A549 (cell line): ENCODE results near the gene F8A1. TPM values are rescaled to one million over a fixed set of nuclear protein-coding genes. Genes with fewer than 3 reads are reported as not detected.
"Not testable (repeated sequence)": the region's sequence is repeated elsewhere in the genome, so short reads cannot be mapped to it uniquely, and the experiment has no call there.

Experiments
- ATAC-seq, 2 experiments: fragments of 200-7000 bp in 1 of 2; fragments of >200 bp in 1 of 2; cut with Nextera tagmentation in 1 of 2; cut with Tn5 transposase in 1 of 2; 3 replicates each; pipeline versions ENCODE4 v1.8.0 to v1.9.1; 2018 to 2020; ENCODE audit warnings: mild to moderate bottlenecking in 1 of 2, moderate library complexity in 1 of 2
- CTCF ChIA-PET: fragments of 300-600 bp; sonication (Branson Sonifier 250); formaldehyde crosslinking; extraction: SDS; loops from one replicate; lab custom pipeline; 2021; ENCODE audit warnings: antibody characterized with exemption, inconsistent platforms; lab: Yijun Ruan, JAX
- POLR2A ChIA-PET: fragments of 350-600 bp; formaldehyde crosslinking; extraction: SDS; loops from one replicate; lab custom pipeline; 2021; ENCODE audit warnings: antibody characterized with exemption, inconsistent platforms; lab: Yijun Ruan, JAX
- DNase-seq, 2 experiments: peaks; one replicate each; pipeline versions ENCODE4 v3.0.0 to v3.0.0-alpha.2; 2011 to 2016; ENCODE audit warnings: low read depth in 1 of 2, low spot score in 1 of 2
- FAIRE-seq: peaks from 2 replicates; lab custom pipeline; 2011; peaks lifted over from hg19 to GRCh38; lab: Jason Lieb, UNC
- H3K27ac ChIP-seq, 2 experiments: fragments of >200 bp; sonication (Bioruptor Twin); formaldehyde crosslinking; 3 replicates each; pipeline ENCODE4 v1.5.1; 2016 to 2017
- H3K4me1 ChIP-seq: fragments of >200 bp; sonication (Bioruptor Twin); formaldehyde crosslinking; 3 replicates; pipeline ENCODE4 v1.6.1; 2016
- H3K4me2 ChIP-seq: fragments of >200 bp; sonication (Bioruptor Twin); formaldehyde crosslinking; 3 replicates; pipeline ENCODE4 v1.6.1; 2016
- H3K4me3 ChIP-seq: fragments of >200 bp; sonication (Bioruptor Twin); formaldehyde crosslinking; 3 replicates; pipeline ENCODE4 v1.5.1; 2016
- H3K9me3 ChIP-seq: fragments of >200 bp; sonication (Bioruptor Twin); formaldehyde crosslinking; 3 replicates; pipeline ENCODE4 v1.6.1; 2016
- ATOH8 ChIP-seq: fragments of 250-450 bp; sonication (Bioruptor Pico); IDR thresholded peaks from 2 replicates; pipeline ENCODE4 v1.5.0; 2020; ENCODE audit warnings: low read depth, mild to moderate bottlenecking, moderate library complexity
- BCL3 ChIP-seq: fragments of >200 bp; sonication (Bioruptor Twin); formaldehyde crosslinking; IDR thresholded peaks from 3 replicates; pipeline ENCODE4 v1.6.1; 2016
- BHLHE40 ChIP-seq: IDR thresholded peaks from 2 replicates; pipeline ENCODE4 v1.6.1; 2012; ENCODE audit warnings: low read depth, low read length, inconsistent platforms
- CHD2 ChIP-seq: fragments of 150-350 bp; IDR thresholded peaks from 2 replicates; pipeline ENCODE4 v1.6.1; 2014; ENCODE audit warnings: low read length; ENCODE audit not compliant: partially characterized antibody
- CHD4 ChIP-seq: fragments of 200-600 bp; sonication (generic); IDR thresholded peaks from 2 replicates; pipeline ENCODE4 v1.6.1; 2016; ENCODE audit warnings: antibody characterized with exemption, mild to moderate bottlenecking, borderline replicate concordance
- EHMT2 ChIP-seq: fragments of 200-600 bp; sonication (generic); IDR thresholded peaks from 2 replicates; pipeline ENCODE4 v1.6.1; 2016; ENCODE audit warnings: antibody characterized with exemption, low read depth, mild to moderate bottlenecking, moderate library complexity
- EP300 ChIP-seq, 2 experiments: fragments of >200 bp; sonication (Bioruptor Twin); formaldehyde crosslinking; IDR thresholded peaks; 2 replicates in 1 of 2; 3 replicates in 1 of 2; pipeline ENCODE4 v1.6.1; 2016 to 2017
- FOSB ChIP-seq: fragments of 250-450 bp; sonication (Bioruptor Pico); IDR thresholded peaks from 2 replicates; pipeline ENCODE4 v1.5.0; 2020; ENCODE audit warnings: mild to moderate bottlenecking, moderate library complexity
- FOXS1 ChIP-seq: fragments of 250-450 bp; sonication (Bioruptor Pico); IDR thresholded peaks from 2 replicates; pipeline ENCODE4 v1.5.0; 2020; ENCODE audit warnings: mild to moderate bottlenecking, moderate library complexity
- GATA3 ChIP-seq: IDR thresholded peaks from 2 replicates; pipeline ENCODE4 v1.6.1; 2012; ENCODE audit warnings: borderline replicate concordance
- NFE2L2 ChIP-seq: fragments of 150-350 bp; conservative IDR thresholded peaks from 2 replicates; pipeline ENCODE4 v1.6.1; 2014; ENCODE audit warnings: low read length
- NR3C1 ChIP-seq: fragments of >200 bp; sonication (Bioruptor Twin); formaldehyde crosslinking; IDR thresholded peaks from 3 replicates; pipeline ENCODE4 v1.6.1; 2017
- PHF8 ChIP-seq: fragments of 200-600 bp; sonication (generic); IDR thresholded peaks from 2 replicates; pipeline ENCODE4 v1.6.1; 2016; ENCODE audit warnings: low read depth, mild to moderate bottlenecking, antibody characterized with exemption, moderate library complexity, borderline replicate concordance
- RAD21 ChIP-seq, 2 experiments: fragments of >200 bp in 1 of 2; sonication (Bioruptor Twin) in 1 of 2; formaldehyde crosslinking in 1 of 2; IDR thresholded peaks in 1 of 2; conservative IDR thresholded peaks in 1 of 2; 2 replicates in 1 of 2; 3 replicates in 1 of 2; pipeline ENCODE4 v1.6.1; 2012 to 2018; ENCODE audit warnings: inconsistent platforms in 1 of 2
- RCOR1 ChIP-seq: fragments of 150-350 bp; IDR thresholded peaks from 2 replicates; pipeline ENCODE4 v1.6.1; 2014; ENCODE audit warnings: antibody characterized with exemption, low read length, low read depth
- RFX5 ChIP-seq: fragments of 450-650 bp; IDR thresholded peaks from 2 replicates; pipeline ENCODE4 v1.7.1; 2014; ENCODE audit warnings: antibody characterized with exemption, mild to moderate bottlenecking, moderate library complexity
- SREBF2 ChIP-seq: fragments of 450-650 bp; IDR thresholded peaks from 2 replicates; pipeline ENCODE4 v1.6.1; 2014; ENCODE audit warnings: mild to moderate bottlenecking, moderate library complexity
- TP53 ChIP-seq: fragments of 250-450 bp; sonication (Bioruptor Pico); IDR thresholded peaks from 2 replicates; pipeline ENCODE4 v1.5.0; 2021; ENCODE audit warnings: mild to moderate bottlenecking, moderate library complexity
- WGBS: methylation state at CpG from one replicate; pipeline ENCODE4 v1.1.6; 2017; ENCODE audit errors: missing lambda C conversion rate; 5-methylcytosine and 5-hydroxymethylcytosine counted together
- polyA plus RNA-seq, 4 experiments: library from polyadenylated mRNA; depleted of rRNA in 3 of 4; stranded (reverse); fragments of >200 nt; fragmentation: RNase III in 1 of 4; extraction: RNeasy Plus Mini Kit Qiagen cat#74134 plus additional on column Dnase treatment in 1 of 4; gene quantifications; 2 replicates in 3 of 4; 3 replicates in 1 of 4; pipeline ENCODE4 v1.2.3, GENCODE V29; 2011 to 2017
- TF ChIP-seq, protein P1 (sequence below): fragments of >200 bp; sonication (Bioruptor Twin); formaldehyde crosslinking; IDR thresholded peaks from 3 replicates; pipeline ENCODE4 v1.5.1; 2016

F8A1 gene
- polyA plus RNA-seq, 2 of the 4 experiments (the other 2 are of a cell fraction), result 16.8 to 44.5 TPM

- no peak overlapping the region for H3K4me3 ChIP-seq
- H3K4me2 ChIP-seq, result no peak overlapping the region
- FAIRE-seq (no peak), DNase-seq (no peak), ATAC-seq (no peak)
- no peak for TF ChIP-seq NFE2L2
- TF ChIP-seq CHD4, result no peak
- TF ChIP-seq PHF8, result no peak
- no peak for TF ChIP-seq SREBF2
- no peak for TF ChIP-seq RAD21 (conservative IDR thresholded peaks at IDR 0.05 in 1 of 2, IDR thresholded peaks at IDR 0.05 in 1 of 2)
- no peak for TF ChIP-seq NR3C1
- TF ChIP-seq FOXS1, result no peak
- no peak for TF ChIP-seq CHD2
- no peak for TF ChIP-seq GATA3
- TF ChIP-seq BCL3, result no peak
- no peak for TF ChIP-seq FOSB (CRISPR knock-in tag)
- TF ChIP-seq, protein P1, sequence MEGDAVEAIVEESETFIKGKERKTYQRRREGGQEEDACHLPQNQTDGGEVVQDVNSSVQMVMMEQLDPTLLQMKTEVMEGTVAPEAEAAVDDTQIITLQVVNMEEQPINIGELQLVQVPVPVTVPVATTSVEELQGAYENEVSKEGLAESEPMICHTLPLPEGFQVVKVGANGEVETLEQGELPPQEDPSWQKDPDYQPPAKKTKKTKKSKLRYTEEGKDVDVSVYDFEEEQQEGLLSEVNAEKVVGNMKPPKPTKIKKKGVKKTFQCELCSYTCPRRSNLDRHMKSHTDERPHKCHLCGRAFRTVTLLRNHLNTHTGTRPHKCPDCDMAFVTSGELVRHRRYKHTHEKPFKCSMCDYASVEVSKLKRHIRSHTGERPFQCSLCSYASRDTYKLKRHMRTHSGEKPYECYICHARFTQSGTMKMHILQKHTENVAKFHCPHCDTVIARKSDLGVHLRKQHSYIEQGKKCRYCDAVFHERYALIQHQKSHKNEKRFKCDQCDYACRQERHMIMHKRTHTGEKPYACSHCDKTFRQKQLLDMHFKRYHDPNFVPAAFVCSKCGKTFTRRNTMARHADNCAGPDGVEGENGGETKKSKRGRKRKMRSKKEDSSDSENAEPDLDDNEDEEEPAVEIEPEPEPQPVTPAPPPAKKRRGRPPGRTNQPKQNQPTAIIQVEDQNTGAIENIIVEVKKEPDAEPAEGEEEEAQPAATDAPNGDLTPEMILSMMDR, result no peak
- no peak for TF ChIP-seq TP53 (CRISPR knock-in tag)
- no peak for TF ChIP-seq RCOR1
- TF ChIP-seq ATOH8 (CRISPR knock-in tag), result no peak
- no peak for TF ChIP-seq EP300 (IDR thresholded peaks at IDR 0.05)
- TF ChIP-seq RFX5, result no peak
- no peak for TF ChIP-seq BHLHE40
- TF ChIP-seq EHMT2, result no peak
- H3K27ac ChIP-seq, result no peak overlapping the region
- ChIA-PET POLR2A (no interaction called here), CTCF (interaction anchor here (1.6 to 3.8 kb wide), 2 partner anchors 9 to 108 kb away, joined by 3 to 17 read pairs; no protein-coding TSS in a partner anchor)
- H3K4me1 ChIP-seq, result no peaks in the 10 kb centered on the region
- H3K9me3 ChIP-seq, result peaks cover 4% of the 10 kb centered on the region; the same call in 2 of the 3 replicates
- WGBS, result 21% methylated on average over 3 of the region's 3 CpGs
Observed at GRCh38 chrX:154908821-154909220, 22.7 kb downstream of the F8A1 start.

GRCh38 chrX:154910048-154910447 is 23.9 kb downstream of the F8A1 start:
- CTCF ChIA-PET, result interaction anchor here (3.8 kb wide), 1 partner anchor 8 kb away, joined by 17 read pairs; no protein-coding TSS in a partner anchor
- FAIRE-seq, result not testable (repeated sequence)

GRCh38 chrX:154910528-154910927 is 24.4 kb downstream of the F8A1 start:
- CTCF ChIA-PET, H3K4me3 ChIP-seq, H3K27ac ChIP-seq, POLR2A ChIA-PET, H3K9me3 ChIP-seq, FAIRE-seq, H3K4me1 ChIP-seq, ATAC-seq, H3K4me2 ChIP-seq, DNase-seq: not testable (repeated sequence)
- 49% methylated on average over 11 of the region's 11 CpGs for WGBS

More at GRCh38 chrX:154910048-154910447, 23.9 kb downstream of the F8A1 start:
- H3K4me1 ChIP-seq, H3K4me2 ChIP-seq, DNase-seq, H3K27ac ChIP-seq, POLR2A ChIA-PET, H3K4me3 ChIP-seq, H3K9me3 ChIP-seq, ATAC-seq: not testable (repeated sequence)
- WGBS, result 33% methylated on average over 4 of the region's 4 CpGs
